Sigmoid colon (tissue), 4 donors: Measurements from ENCODE around the gene ZNF326.

Source experiments
- POLR2A ChIP-seq, 2 donors: fragments of 450-650 bp; IDR thresholded peaks; one replicate each; pipeline ENCODE4 v1.6.1; 2016; ENCODE audit warnings: antibody characterized with exemption in 2 of 2, mild to moderate bottlenecking in 2 of 2, moderate library complexity in 2 of 2
- POLR2AphosphoS5 ChIP-seq, 4 donors: sonication (generic); formaldehyde crosslinking; IDR thresholded peaks; one replicate each; pipeline ENCODE4 v1.6.1; 2017; ENCODE audit warnings: antibody characterized with exemption in 4 of 4
- TF ChIP-seq, protein P1 (sequence below), 4 experiments: fragments of 450-650 bp in 3 of 4; fragments of 200-600 bp in 1 of 4; IDR thresholded peaks; one replicate each; pipeline ENCODE4 v1.5.1; 2016 to 2019; ENCODE audit warnings: antibody characterized with exemption in 4 of 4, mild to moderate bottlenecking in 3 of 4, moderate library complexity in 2 of 4

- TF ChIP-seq POLR2A (IDR thresholded peaks at IDR 0.05) = no peak
- TF ChIP-seq, protein P1, sequence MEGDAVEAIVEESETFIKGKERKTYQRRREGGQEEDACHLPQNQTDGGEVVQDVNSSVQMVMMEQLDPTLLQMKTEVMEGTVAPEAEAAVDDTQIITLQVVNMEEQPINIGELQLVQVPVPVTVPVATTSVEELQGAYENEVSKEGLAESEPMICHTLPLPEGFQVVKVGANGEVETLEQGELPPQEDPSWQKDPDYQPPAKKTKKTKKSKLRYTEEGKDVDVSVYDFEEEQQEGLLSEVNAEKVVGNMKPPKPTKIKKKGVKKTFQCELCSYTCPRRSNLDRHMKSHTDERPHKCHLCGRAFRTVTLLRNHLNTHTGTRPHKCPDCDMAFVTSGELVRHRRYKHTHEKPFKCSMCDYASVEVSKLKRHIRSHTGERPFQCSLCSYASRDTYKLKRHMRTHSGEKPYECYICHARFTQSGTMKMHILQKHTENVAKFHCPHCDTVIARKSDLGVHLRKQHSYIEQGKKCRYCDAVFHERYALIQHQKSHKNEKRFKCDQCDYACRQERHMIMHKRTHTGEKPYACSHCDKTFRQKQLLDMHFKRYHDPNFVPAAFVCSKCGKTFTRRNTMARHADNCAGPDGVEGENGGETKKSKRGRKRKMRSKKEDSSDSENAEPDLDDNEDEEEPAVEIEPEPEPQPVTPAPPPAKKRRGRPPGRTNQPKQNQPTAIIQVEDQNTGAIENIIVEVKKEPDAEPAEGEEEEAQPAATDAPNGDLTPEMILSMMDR (IDR thresholded peaks at IDR 0.05) = no peak
- no peak for TF ChIP-seq POLR2AphosphoS5 (IDR thresholded peaks at IDR 0.05)
Measured at GRCh38 chr1:90039652-90040051, 44.7 kb downstream of the ZNF326 start.
